Nucleus accumbens (tissue), 56 donors: Measurements from ENCODE around the gene FKBP10.

Experiments used
- DNase-seq, 56 donors: peaks; one replicate each; lab custom pipeline; 2025; lab: John Stamatoyannopoulos, UW

The FKBP10 gene

GRCh38 chr17:41812381-41813151 lies at the start of gene FKBP10:
FKBP10 (plus strand) TSS chr17:41813004; CDS start chr17:41813035, 31 bp downstream.
- DNase-seq = peak in 37 of 56 donors; percentile 13 to 72 (median 31)

GRCh38 chr17:41763327-41763726 lies 49.5 kb upstream of the FKBP10 start:
- no peak for DNase-seq

- no peak for DNase-seq
Measured at GRCh38 chr17:41766135-41766534, 46.7 kb upstream of the FKBP10 start.

GRCh38 chr17:41767324-41768042 lies 45.3 kb upstream of the FKBP10 start:
- DNase-seq = no peak

GRCh38 chr17:41768682-41769288 lies 44.0 kb upstream of the FKBP10 start:
- no peak for DNase-seq

- DNase-seq = no peak
Measured at GRCh38 chr17:41769346-41769862, 43.4 kb upstream of the FKBP10 start.

GRCh38 chr17:41769985-41770384 lies 42.8 kb upstream of the FKBP10 start:
- DNase-seq = no peak

- no peak for DNase-seq
Measured at GRCh38 chr17:41771389-41772206, 41.2 kb upstream of the FKBP10 start.

- no peak for DNase-seq
Measured at GRCh38 chr17:41772218-41772585, 40.6 kb upstream of the FKBP10 start.

- DNase-seq = no peak
Measured at GRCh38 chr17:41772586-41773189, 40.1 kb upstream of the FKBP10 start.

GRCh38 chr17:41773190-41773588 lies 39.6 kb upstream of the FKBP10 start:
- DNase-seq = no peak

GRCh38 chr17:41773731-41774193 lies 39.0 kb upstream of the FKBP10 start:
- peak in 9 of 56 donors; percentile 9 to 33 (median 20) for DNase-seq

- peak in 49 of 56 donors; percentile 3 to 83 (median 60) for DNase-seq
Measured at GRCh38 chr17:41775394-41776226, 37.2 kb upstream of the FKBP10 start.

- DNase-seq = peak in 14 of 56 donors; percentile 8 to 49 (median 18)
Measured at GRCh38 chr17:41776262-41776900, 36.4 kb upstream of the FKBP10 start.

- peak in 16 of 56 donors; percentile 13 to 60 (median 44) for DNase-seq
Measured at GRCh38 chr17:41777157-41777573, 35.6 kb upstream of the FKBP10 start.

- DNase-seq = peak in 38 of 56 donors; percentile 10 to 76 (median 47)
Measured at GRCh38 chr17:41777574-41778188, 35.1 kb upstream of the FKBP10 start.

GRCh38 chr17:41779954-41780353 lies 32.9 kb upstream of the FKBP10 start:
- DNase-seq = no peak
